Measurements from ENCODE around the gene ANKRD34A. TPM values are rescaled to one million over a fixed set of nuclear protein-coding genes. Genes with fewer than 3 reads are reported as not detected.

Gene ANKRD34A
- total RNA-seq, 1 donor from 2014 or later, result 1.7 TPM

GRCh38 chr1:145956361-145956760, 8.0 kb downstream of the ANKRD34A start:
- H3K36me3 ChIP-seq, result no peaks in the 10 kb centered on the region
- DNase-seq (ENCODE audit: extremely low spot score in 2 of 2), result no peak
- no peak for TF ChIP-seq POLR2AphosphoS5 (IDR thresholded peaks at IDR 0.05; ENCODE audit: insufficient read depth in 1 of 2, low read depth in 1 of 2)
- TF ChIP-seq, protein P1, sequence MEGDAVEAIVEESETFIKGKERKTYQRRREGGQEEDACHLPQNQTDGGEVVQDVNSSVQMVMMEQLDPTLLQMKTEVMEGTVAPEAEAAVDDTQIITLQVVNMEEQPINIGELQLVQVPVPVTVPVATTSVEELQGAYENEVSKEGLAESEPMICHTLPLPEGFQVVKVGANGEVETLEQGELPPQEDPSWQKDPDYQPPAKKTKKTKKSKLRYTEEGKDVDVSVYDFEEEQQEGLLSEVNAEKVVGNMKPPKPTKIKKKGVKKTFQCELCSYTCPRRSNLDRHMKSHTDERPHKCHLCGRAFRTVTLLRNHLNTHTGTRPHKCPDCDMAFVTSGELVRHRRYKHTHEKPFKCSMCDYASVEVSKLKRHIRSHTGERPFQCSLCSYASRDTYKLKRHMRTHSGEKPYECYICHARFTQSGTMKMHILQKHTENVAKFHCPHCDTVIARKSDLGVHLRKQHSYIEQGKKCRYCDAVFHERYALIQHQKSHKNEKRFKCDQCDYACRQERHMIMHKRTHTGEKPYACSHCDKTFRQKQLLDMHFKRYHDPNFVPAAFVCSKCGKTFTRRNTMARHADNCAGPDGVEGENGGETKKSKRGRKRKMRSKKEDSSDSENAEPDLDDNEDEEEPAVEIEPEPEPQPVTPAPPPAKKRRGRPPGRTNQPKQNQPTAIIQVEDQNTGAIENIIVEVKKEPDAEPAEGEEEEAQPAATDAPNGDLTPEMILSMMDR (IDR thresholded peaks at IDR 0.05), result no peak
- no peak for TF ChIP-seq POLR2A (IDR thresholded peaks at IDR 0.05)
- peak overlapping the region; percentile 95 for H3K27ac ChIP-seq
- H3K4me1 ChIP-seq, result peaks cover 57% of the 10 kb centered on the region
- H3K9me3 ChIP-seq, result no peaks in the 10 kb centered on the region
- intact Hi-C loops (cut with DNase I), result no loop called here
- H3K4me3 ChIP-seq, result peak overlapping the region; percentile 66 to 98
- no peaks in the 10 kb centered on the region for H3K27me3 ChIP-seq

DNA sequence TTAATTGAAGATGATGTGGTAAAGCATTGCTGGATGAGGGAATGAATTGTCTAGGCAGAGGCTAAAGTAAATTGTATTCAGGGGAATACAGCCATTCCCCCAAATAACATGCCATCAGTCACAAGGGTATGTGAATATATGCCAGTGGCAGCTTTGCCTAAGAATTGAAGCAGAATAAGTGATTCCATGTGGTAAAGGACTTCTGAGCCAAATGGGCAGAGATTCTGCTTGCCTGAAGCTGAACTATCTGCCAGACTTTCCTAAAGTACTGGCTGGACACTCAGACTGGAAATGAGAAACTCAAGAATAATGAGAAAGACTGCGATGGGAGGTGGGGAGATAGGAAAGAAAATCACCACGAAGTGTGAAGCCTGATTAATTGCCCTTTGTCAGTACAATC, 8.9 kb downstream of the ANKRD34A start:
- H3K27me3 ChIP-seq, result no peaks in the 10 kb centered on the region
- H3K4me3 ChIP-seq, result peak overlapping the region in 1 of 2 donors; percentile 98
- no peaks in the 10 kb centered on the region for H3K36me3 ChIP-seq
- no peak for DNase-seq (ENCODE audit: extremely low spot score in 2 of 2)
- TF ChIP-seq, protein P1 (IDR thresholded peaks at IDR 0.05), result no peak
- TF ChIP-seq POLR2AphosphoS5 (IDR thresholded peaks at IDR 0.05; ENCODE audit: insufficient read depth in 1 of 2, low read depth in 1 of 2), result peak in 1 of 2 donors; percentile 24
- no peak for TF ChIP-seq POLR2A (IDR thresholded peaks at IDR 0.05)
- peak overlapping the region; percentile 95 for H3K27ac ChIP-seq
- peaks cover 55% of the 10 kb centered on the region for H3K4me1 ChIP-seq
- no peaks in the 10 kb centered on the region for H3K9me3 ChIP-seq
- intact Hi-C loops (cut with DNase I), result no loop called here

DNA sequence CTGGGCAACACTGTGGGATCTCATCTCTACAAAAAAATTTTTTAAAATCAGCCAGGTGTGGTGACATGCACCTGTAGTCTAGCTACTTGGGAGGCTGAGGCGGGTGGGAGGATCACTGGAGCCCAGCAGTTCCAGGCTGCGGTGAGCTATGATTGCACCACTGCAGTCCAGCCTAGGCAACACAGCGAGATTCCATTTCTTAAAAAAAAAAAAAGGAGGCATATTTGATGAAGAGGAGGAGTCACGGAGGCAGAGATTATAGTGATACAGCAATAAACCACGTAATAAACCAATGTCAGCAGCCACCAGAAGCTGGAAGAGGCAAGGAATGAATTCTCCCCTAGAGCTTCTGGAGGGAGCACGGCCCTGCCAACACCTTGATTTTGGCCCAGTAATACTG, 10.5 kb downstream of the ANKRD34A start:
- H3K27ac ChIP-seq, result no peak overlapping the region
- no peak for TF ChIP-seq POLR2A (IDR thresholded peaks at IDR 0.05)
- TF ChIP-seq, protein P1 (IDR thresholded peaks at IDR 0.05), result no peak
- TF ChIP-seq POLR2AphosphoS5 (IDR thresholded peaks at IDR 0.05; ENCODE audit: insufficient read depth in 1 of 2, low read depth in 1 of 2), result no peak
- no peak for DNase-seq (ENCODE audit: extremely low spot score in 2 of 2)
- intact Hi-C loops (cut with DNase I), result no loop called here
- H3K4me3 ChIP-seq, result no peak overlapping the region
- peaks cover 53% of the 10 kb centered on the region for H3K4me1 ChIP-seq
- H3K27me3 ChIP-seq, result no peaks in the 10 kb centered on the region
- no peaks in the 10 kb centered on the region for H3K36me3 ChIP-seq
- no peaks in the 10 kb centered on the region for H3K9me3 ChIP-seq

GRCh38 chr1:145952903-145953302, 11.5 kb downstream of the ANKRD34A start:
- peaks cover 55% of the 10 kb centered on the region for H3K4me1 ChIP-seq
- no peaks in the 10 kb centered on the region for H3K36me3 ChIP-seq
- TF ChIP-seq POLR2A (IDR thresholded peaks at IDR 0.05), result no peak
- no peak for TF ChIP-seq POLR2AphosphoS5 (IDR thresholded peaks at IDR 0.05; ENCODE audit: insufficient read depth in 1 of 2, low read depth in 1 of 2)
- TF ChIP-seq, protein P1 (IDR thresholded peaks at IDR 0.05), result no peak
- no peak for DNase-seq (ENCODE audit: extremely low spot score in 2 of 2)
- H3K4me3 ChIP-seq, result no peak overlapping the region
- H3K9me3 ChIP-seq, result no peaks in the 10 kb centered on the region
- H3K27ac ChIP-seq, result no peak overlapping the region
- intact Hi-C loops (cut with DNase I), result no loop called here
- H3K27me3 ChIP-seq, result no peaks in the 10 kb centered on the region

GRCh38 chr1:145951526-145951925, 12.8 kb downstream of the ANKRD34A start:
- H3K4me1 ChIP-seq, result peaks cover 50% of the 10 kb centered on the region
- intact Hi-C loops (cut with DNase I), result no loop called here

More at GRCh38 chr1:145951526-145951925, 12.8 kb downstream of the ANKRD34A start:
- no peak overlapping the region for H3K27ac ChIP-seq
- H3K9me3 ChIP-seq, result no peaks in the 10 kb centered on the region
- DNase-seq (ENCODE audit: extremely low spot score in 2 of 2), result no peak
- H3K4me3 ChIP-seq, result no peak overlapping the region
- H3K36me3 ChIP-seq, result peaks cover 0 to 4% of the 10 kb centered on the region in 2 donors
- TF ChIP-seq POLR2AphosphoS5 (IDR thresholded peaks at IDR 0.05; ENCODE audit: insufficient read depth in 1 of 2, low read depth in 1 of 2), result no peak
- H3K27me3 ChIP-seq, result no peaks in the 10 kb centered on the region

Data from vagina (tissue), 2 donors.